ENCODE data around the gene DEAF1.

- no peak for TF ChIP-seq EZH2 (IDR thresholded peaks at IDR 0.05; ENCODE audit: low read length, missing control alignments)
- no peak for TF ChIP-seq CTCF (conservative IDR thresholded peaks at IDR 0.05 in 1 of 2, IDR thresholded peaks at IDR 0.05 in 1 of 2; ENCODE audit: low read depth in 1 of 2, low read length in 2 of 2)
Observed at GRCh38 chr11:646214-646613, 48.8 kb downstream of the DEAF1 start.

Data from fibroblast of lung (primary cell).